WI38 (cell line): ENCODE results near the gene PPP2R5C.

Experiments
- H3K4me3 ChIP-seq: 2 replicates; pipeline ENCODE4 v1.5.1; 2011; ENCODE audit warnings: low read depth, mild to moderate bottlenecking, control low read depth, low read length
- TF ChIP-seq, protein P1 (sequence below): IDR thresholded peaks from 2 replicates; pipeline ENCODE4 v1.5.1; 2012; ENCODE audit warnings: low read depth, mild to moderate bottlenecking, control low read depth, low read length

Gene PPP2R5C

DNA sequence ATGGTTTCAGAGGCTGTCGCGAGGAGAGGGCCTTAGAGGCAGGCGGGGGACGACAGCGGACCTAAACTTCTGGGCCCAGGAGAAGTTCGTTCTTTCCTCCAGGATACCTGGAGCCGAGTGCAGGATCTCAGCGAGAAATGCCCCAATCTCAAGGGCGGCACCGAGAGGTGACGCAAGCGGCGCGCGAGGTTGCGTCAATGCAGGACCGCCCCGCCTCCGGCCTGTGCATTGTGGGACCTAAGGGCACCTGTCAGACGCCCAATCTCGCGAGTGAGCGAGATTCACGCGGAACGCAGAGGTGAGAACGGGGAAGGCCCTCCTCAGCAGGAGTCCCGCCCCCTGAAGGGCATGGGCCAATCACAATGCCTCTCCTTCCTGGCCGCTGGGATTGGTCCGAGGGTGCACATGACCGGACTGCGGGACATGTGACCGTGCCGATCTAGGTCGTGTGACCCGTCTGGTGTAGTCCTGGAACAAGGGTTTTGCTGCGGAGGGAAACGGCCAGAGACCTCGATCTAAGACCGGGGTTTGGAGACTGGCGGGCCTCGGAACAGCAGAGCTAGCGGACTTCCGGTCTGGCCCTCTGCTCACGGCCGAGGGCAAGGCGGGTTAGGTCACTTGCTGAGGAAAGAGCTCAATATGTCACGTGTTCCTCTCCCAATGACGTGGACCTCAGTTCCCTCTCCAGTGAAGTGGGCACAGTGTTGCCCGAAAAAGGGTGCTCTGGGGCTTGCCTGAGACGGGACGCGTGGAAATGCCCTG, 186.6 kb downstream of the PPP2R5C start:
- TF ChIP-seq, protein P1, sequence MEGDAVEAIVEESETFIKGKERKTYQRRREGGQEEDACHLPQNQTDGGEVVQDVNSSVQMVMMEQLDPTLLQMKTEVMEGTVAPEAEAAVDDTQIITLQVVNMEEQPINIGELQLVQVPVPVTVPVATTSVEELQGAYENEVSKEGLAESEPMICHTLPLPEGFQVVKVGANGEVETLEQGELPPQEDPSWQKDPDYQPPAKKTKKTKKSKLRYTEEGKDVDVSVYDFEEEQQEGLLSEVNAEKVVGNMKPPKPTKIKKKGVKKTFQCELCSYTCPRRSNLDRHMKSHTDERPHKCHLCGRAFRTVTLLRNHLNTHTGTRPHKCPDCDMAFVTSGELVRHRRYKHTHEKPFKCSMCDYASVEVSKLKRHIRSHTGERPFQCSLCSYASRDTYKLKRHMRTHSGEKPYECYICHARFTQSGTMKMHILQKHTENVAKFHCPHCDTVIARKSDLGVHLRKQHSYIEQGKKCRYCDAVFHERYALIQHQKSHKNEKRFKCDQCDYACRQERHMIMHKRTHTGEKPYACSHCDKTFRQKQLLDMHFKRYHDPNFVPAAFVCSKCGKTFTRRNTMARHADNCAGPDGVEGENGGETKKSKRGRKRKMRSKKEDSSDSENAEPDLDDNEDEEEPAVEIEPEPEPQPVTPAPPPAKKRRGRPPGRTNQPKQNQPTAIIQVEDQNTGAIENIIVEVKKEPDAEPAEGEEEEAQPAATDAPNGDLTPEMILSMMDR: no peak
- H3K4me3 ChIP-seq: peak overlapping the region; percentile 87

DNA sequence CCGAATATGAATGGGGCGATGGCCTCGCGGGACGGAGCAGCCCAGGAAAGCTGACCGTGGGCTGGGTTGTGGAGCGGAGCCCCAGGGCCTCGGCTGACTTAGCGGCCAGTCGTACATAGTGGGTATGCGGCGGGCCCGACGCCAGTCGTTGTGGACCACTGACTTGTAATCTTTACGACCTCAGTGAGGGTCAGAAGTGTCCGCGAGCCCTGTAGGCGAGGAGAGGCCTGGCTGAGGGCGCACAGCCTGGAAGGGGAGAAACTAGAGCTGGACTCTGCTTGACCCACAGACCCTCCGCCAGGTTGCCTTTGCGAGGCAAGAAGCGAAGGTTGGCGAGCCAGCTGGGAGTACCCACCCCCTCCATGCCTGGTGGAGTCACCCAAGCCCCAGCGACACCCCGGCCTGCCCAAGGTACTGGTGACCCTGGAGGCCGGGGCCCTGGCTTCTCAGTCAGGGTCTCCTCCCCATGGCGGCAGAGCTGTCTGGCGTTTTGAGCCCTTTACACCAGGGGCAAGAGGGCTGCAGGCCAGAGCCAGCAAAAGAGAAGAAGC, 187.2 kb downstream of the PPP2R5C start:
- peak overlapping the region; percentile 87 for H3K4me3 ChIP-seq
- TF ChIP-seq, protein P1: no peak

DNA sequence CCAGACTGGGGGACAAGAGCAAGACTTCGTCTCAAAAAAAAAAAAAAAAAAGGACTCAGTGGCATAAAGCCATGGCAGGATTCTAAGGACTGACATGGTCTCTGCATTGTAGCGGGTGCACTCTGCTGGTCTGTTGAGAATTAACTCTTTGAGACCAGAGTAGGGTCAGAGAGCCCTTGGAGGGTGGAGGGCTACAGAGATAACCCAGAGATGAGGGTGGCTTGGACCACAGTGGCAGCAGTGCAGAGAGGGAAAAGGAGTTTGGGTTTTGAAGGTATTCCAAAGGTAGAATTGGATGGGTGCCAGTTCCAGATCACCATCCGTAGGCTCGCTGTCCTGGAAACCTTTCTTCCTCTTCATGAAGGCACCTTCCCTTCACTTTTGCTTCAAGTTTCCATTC, 188.6 kb downstream of the PPP2R5C start:
- TF ChIP-seq, protein P1: no peak
- H3K4me3 ChIP-seq: no peak overlapping the region

DNA sequence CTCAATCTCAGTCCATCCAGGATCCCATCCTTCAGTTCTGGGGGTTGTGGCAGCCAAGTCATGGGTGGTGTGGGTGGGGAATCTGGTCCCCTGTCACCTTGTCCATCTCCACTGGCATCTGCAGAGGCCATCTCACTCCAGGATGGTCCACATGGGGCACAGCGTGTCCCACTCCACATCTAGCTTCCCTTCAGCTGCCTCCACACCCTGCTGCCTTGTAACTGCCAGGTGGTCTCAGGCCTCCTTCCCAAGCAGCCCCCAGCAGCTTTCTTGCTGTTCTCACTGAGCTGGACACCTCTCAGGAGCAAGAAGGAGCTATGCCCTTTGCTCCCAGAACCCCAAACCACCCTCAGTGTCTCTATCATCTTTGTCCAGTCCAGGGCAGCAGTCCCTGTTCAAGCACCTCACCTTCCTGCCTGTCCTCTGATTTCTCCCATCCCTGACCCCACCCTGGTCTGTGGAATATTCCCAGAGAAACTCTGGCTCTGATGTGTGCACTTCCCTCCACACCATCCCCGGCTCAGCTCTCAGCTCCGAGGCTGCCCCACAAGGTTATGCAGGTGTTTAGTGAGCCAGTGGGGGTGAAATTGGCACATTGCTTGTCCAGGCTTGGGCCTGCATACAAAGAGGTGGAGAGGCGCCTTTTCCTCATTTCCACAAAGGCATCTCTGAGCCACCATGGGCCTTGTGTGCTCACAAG, 189.2 kb downstream of the PPP2R5C start:
- TF ChIP-seq, protein P1: no peak
- no peak overlapping the region for H3K4me3 ChIP-seq

DNA sequence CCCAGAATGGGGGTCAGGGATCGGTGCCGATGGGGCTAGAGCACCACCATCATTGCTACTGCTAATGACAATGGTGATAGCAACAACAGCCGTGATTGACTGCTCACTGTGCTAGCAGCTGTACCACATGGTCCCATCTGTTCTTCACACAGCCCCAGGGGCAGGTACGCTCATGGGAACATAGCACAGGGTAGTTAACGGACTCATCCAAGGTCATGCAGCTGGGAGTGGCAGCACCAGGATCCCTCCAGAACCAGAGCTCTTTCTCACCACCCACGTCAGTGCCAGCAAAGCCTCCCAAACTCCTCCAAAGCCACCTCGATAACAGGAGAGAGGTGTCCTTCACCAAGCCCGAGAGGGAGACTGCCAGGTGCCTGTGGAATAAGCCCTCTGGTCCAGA, 191.6 kb downstream of the PPP2R5C start:
- no peak overlapping the region for H3K4me3 ChIP-seq
- TF ChIP-seq, protein P1: no peak

DNA sequence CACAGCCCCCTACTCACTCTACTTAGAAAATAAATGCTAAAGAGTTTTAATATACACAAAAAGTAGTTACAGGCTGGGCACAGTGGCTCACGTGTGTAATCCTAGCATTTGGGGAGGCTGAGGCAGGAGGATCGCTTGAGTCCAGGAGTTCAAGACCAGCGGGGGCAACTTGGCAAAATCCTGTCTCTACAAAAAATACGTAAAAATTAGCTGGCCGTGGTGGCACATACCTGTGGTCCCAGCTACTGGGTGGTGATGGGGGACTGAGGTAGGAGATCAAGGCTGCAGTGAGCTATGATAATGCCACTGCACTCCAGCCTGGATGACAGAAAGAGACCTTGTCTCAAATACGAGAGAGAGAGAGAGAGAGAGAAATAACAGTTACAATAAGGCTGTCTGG, 193.0 kb downstream of the PPP2R5C start:
- H3K4me3 ChIP-seq: no peak overlapping the region
- TF ChIP-seq, protein P1: no peak

DNA sequence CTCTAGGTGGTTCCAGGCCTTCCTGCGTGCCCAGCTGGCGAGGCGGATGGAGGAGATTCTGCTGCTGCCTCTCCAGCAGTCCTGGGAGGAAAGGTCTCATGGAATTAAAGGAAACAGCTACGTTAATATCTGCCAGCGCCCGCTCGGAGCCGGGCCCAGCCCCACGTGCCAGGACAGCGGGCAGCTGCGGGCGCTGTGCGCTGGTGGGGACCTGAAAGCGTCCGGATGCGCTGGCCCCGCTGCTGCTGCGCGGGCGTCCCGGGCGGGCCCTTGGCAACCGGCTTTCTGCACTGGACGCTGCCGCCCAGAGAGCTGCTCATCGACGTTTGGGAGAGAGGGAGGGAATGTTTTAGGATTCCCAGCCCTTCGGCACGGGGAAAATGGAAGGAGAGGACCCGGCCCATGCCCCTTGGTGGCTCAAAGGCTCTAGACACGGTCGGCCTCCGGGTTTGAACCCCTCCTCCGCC, 194.2 kb downstream of the PPP2R5C start:
- no peak overlapping the region for H3K4me3 ChIP-seq
- TF ChIP-seq, protein P1: no peak
